Upper lobe of left lung (tissue), 6 donors: ENCODE results near the gene KCNE1. TPM values are rescaled to one million over a fixed set of nuclear protein-coding genes. Genes with fewer than 3 reads are reported as not detected.

ENCODE experiments used
- small RNA-seq, 4 donors: library from RNA; depleted of rRNA; stranded (forward); fragments of <200 nt; gene quantifications; one replicate each; pipeline ENCODE3, GENCODE V24; 2016
- total RNA-seq, 6 donors: library from RNA; depleted of rRNA in 4 of 6; stranded (reverse); fragments of >200 nt in 4 of 6; gene quantifications; one replicate each; pipeline versions ENCODE4 v1.1.0 to v1.2.1, GENCODE V29; 2016 to 2021
- donor health status: DM: no; HTN: no; CAD: no; lungs with moderate emphysema.
- donor health status: DM: no; HTN: yes; CAD: no; lungs with severe emphysema.

KCNE1 gene
- total RNA-seq, 6 donors from 2014 or later, result 9.6 to 58.7 (median 19.4) TPM

Small RNA genes within 50 kb of the gene (small RNA-seq; reads per million reads assigned to genes)
- gene RF00614, result 0 reads per million in 4 donors

Other genes starting within 250 kb of the KCNE1 start
- gene KCNE2, start 148.2 kb downstream of the KCNE1 start, total RNA-seq, result not detected
- gene SMIM11, start 136.7 kb downstream of the KCNE1 start, total RNA-seq, result 10 to 100 TPM in 2 of 6 donors, 1 to 10 TPM in 4; 3.0 to 21.6 (median 8.0) TPM
- 1 to 10 TPM in 2 of 6 donors, under 1 TPM in 3, not detected in 1; 0.24 to 5.2 (median 0.61) TPM for gene SMIM34, start 88.3 kb downstream of the KCNE1 start, total RNA-seq
- 10 to 100 TPM; 24.7 to 36.2 (median 29.4) TPM for gene RCAN1, start 102.9 kb upstream of the KCNE1 start, total RNA-seq
- gene CLIC6, start 156.8 kb upstream of the KCNE1 start, total RNA-seq, result 10 to 100 TPM in 4 of 6 donors, 1 to 10 TPM in 2; 6.2 to 42.6 (median 13.8) TPM